Measurements from ENCODE around the gene AURKAIP1. TPM values are rescaled to one million over a fixed set of nuclear protein-coding genes. Genes with fewer than 3 reads are reported as not detected.

The AURKAIP1 gene
- total and polyA plus RNA-seq, 2 of the 4 experiments (the other 2 are of a cell fraction) = 45.7 to 107 TPM

GRCh38 chr1:1406821-1407635, 32.0 kb upstream of the AURKAIP1 start, which contains the start of gene MRPL20:
Gene MRPL20 (minus strand): TSS chr1:1407293. CDS start chr1:1407217, 76 bp downstream.
- ChIA-PET POLR2A (ENCODE audit: unreplicated experiment) (interaction anchor here (0.5 kb wide), 1 partner anchor 10 kb away, joined by 5 read pairs; no protein-coding TSS in a partner anchor), CTCF (interaction anchor here (1.0 kb wide), 1 partner anchor 35 kb away, joined by 3 read pairs; no protein-coding TSS in a partner anchor)
- H4K8ac ChIP-seq (ENCODE audit: low read depth in 2 of 2, low read length in 2 of 2) = peak within 1 kb of the TSS; percentile 98 to 99
- H3K36me3 ChIP-seq (ENCODE audit: control insufficient read depth, insufficient read depth, low read length) = peaks cover 28% of the 10 kb centered on the region
- no peak within 1 kb of the TSS for H2BK15ac ChIP-seq (ENCODE audit: low read depth, low read length)
- H3K9me3 ChIP-seq (ENCODE audit: control insufficient read depth, insufficient read depth, low read length) = peaks cover 1% of the 10 kb centered on the region; the same call in 1 of the 2 replicates
- no peaks in the 10 kb centered on the region for H3K27me3 ChIP-seq (ENCODE audit: control insufficient read depth, insufficient read depth, low read length)
- no peak within 1 kb of the TSS for H2BK20ac ChIP-seq (ENCODE audit: low read depth, low read length)
- BruUV-seq (replicated peaks) = TSS peak; percentile 62
- peak within 1 kb of the TSS; percentile 83 for H2BK5ac ChIP-seq (ENCODE audit: low read depth, low read length, poor library complexity, severe bottlenecking)
- peak within 1 kb of the TSS; percentile 91 for H3K4me2 ChIP-seq (ENCODE audit: low read depth, low read length)
- ATAC-seq (ENCODE audit: low read depth) = peak; percentile 94
- peaks cover 22% of the 10 kb centered on the region; the same call in 1 of the 2 replicates for H4K20me1 ChIP-seq (ENCODE audit: insufficient read depth, low read length)
- H3K4ac ChIP-seq (ENCODE audit: low read depth, low read length) = peak within 1 kb of the TSS; percentile 92
- H3K4me1 ChIP-seq (ENCODE audit: control insufficient read depth, insufficient read depth, low read length) = peaks cover 5% of the 10 kb centered on the region
- peak within 1 kb of the TSS; percentile 83 for H4K5ac ChIP-seq (ENCODE audit: low read depth, low read length)
- peak within 1 kb of the TSS; percentile 72 for H3K56ac ChIP-seq (ENCODE audit: extremely low read depth, insufficient read depth, low read length)
- peak within 1 kb of the TSS; percentile 83 for H3K9ac ChIP-seq (ENCODE audit: low read depth, low read length)
- H2AFZ ChIP-seq (replicated peaks; ENCODE audit: low read length, poor library complexity) = peak within 1 kb of the TSS; percentile 97
- peak; percentile 86 for DNase-seq
- peak within 1 kb of the TSS; percentile 90 for H4K91ac ChIP-seq (ENCODE audit: insufficient read depth, low read depth, low read length)
- intact Hi-C loops (cut with micrococcal nuclease) = loop anchor here (5.0 kb wide), 1 partner anchor 35 kb away; no protein-coding TSS in a partner anchor
- peak within 1 kb of the TSS; percentile 71; the same call in 1 of the 2 replicates for H3K14ac ChIP-seq (replicated peaks; ENCODE audit: low read depth, low read length)
- peak within 1 kb of the TSS; percentile 88 for H2AK5ac ChIP-seq (ENCODE audit: low read depth, low read length)
- H2AK9ac ChIP-seq (replicated peaks; ENCODE audit: low read depth, low read length, poor library complexity) = peak within 1 kb of the TSS; percentile 86
- 1% methylated on average over 76 of the region's 98 CpGs; no CpG with 5 or more reads in 1 of the 2 experiments for WGBS, 2 experiments (ENCODE audit: extremely low coverage in 2 of 2, insufficient read length in 1 of 2)
- 0 out of 2 replicates have a peak, but pooled peaks cover 4% of the 10 kb centered on the region for H3K9me1 ChIP-seq (ENCODE audit: insufficient read depth, low read length)
- H3K79me1 ChIP-seq (ENCODE audit: low read depth in 1 of 2, low read length in 2 of 2) = peaks cover 14 to 60% of the 10 kb centered on the region in 2 experiments
- in situ Hi-C loops (cut with MboI; ENCODE audit: low sequenced_read_pairs) = no loop called here
- dilution Hi-C loops (cut with HindIII; ENCODE audit: low sequenced_read_pairs, unreplicated experiment) = no loop called here
- peak within 1 kb of the TSS; percentile 80 for H3K27ac ChIP-seq (ENCODE audit: insufficient read depth, low read length)
- H3K23ac ChIP-seq (ENCODE audit: low read depth, low read length) = peak within 1 kb of the TSS; percentile 88; the same call in 1 of the 2 replicates
- H3K18ac ChIP-seq (ENCODE audit: low read depth, low read length) = no peak within 1 kb of the TSS
- H3K4me3 ChIP-seq (ENCODE audit: insufficient read depth, low read depth, low read length) = peak within 1 kb of the TSS; percentile 90
- H2BK120ac ChIP-seq (ENCODE audit: low read depth, low read length) = no peak within 1 kb of the TSS; the same call in 1 of the 2 replicates
- TF ChIP-seq SMC3 (IDR thresholded peaks at IDR 0.05; ENCODE audit: low read depth, low read length) (no peak), POLR2A (IDR thresholded peaks at IDR 0.05; ENCODE audit: low read depth, low read length) (peak; percentile 86), NFE2L2 (IDR thresholded peaks at IDR 0.05; ENCODE audit: low read depth, low read length) (no peak), RAD21 (IDR thresholded peaks at IDR 0.05; ENCODE audit: low read length) (no peak), MAZ (IDR thresholded peaks at IDR 0.05; ENCODE audit: borderline replicate concordance, low read depth, low read length) (peak; percentile 34; the same call in 1 of the 2 replicates), CHD1 (IDR thresholded peaks at IDR 0.05; ENCODE audit: low read depth, low read length) (no peak), BHLHE40 (IDR thresholded peaks at IDR 0.05; ENCODE audit: low read depth, low read length) (peak; percentile 35; the same call in 1 of the 2 replicates), RCOR1 (IDR thresholded peaks at IDR 0.05; ENCODE audit: insufficient replicate concordance, low read length) (no peak), RFX5 (IDR thresholded peaks at IDR 0.05; ENCODE audit: low read depth, low read length) (no peak), CTCF (conservative IDR thresholded peaks at IDR 0.05; ENCODE audit: low read depth, low read length) (no peak), MXI1 (IDR thresholded peaks at IDR 0.05; ENCODE audit: borderline replicate concordance, low read depth, low read length) (peak; percentile 79)
- TF ChIP-seq, protein P1, sequence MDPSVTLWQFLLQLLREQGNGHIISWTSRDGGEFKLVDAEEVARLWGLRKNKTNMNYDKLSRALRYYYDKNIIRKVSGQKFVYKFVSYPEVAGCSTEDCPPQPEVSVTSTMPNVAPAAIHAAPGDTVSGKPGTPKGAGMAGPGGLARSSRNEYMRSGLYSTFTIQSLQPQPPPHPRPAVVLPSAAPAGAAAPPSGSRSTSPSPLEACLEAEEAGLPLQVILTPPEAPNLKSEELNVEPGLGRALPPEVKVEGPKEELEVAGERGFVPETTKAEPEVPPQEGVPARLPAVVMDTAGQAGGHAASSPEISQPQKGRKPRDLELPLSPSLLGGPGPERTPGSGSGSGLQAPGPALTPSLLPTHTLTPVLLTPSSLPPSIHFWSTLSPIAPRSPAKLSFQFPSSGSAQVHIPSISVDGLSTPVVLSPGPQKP (IDR thresholded peaks at IDR 0.05; ENCODE audit: borderline replicate concordance, low read depth, low read length) = no peak
- TF ChIP-seq, protein P2, sequence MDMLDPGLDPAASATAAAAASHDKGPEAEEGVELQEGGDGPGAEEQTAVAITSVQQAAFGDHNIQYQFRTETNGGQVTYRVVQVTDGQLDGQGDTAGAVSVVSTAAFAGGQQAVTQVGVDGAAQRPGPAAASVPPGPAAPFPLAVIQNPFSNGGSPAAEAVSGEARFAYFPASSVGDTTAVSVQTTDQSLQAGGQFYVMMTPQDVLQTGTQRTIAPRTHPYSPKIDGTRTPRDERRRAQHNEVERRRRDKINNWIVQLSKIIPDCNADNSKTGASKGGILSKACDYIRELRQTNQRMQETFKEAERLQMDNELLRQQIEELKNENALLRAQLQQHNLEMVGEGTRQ (IDR thresholded peaks at IDR 0.05; ENCODE audit: low read depth, low read length) = peak; percentile 63; the same call in 1 of the 2 replicates
